ENCODE results near the gene SORCS2. TPM values are rescaled to one million over a fixed set of nuclear protein-coding genes. Genes with fewer than 3 reads are reported as not detected.

The SORCS2 gene
- total RNA-seq, 4 donors from 2014 or later = 1.1 to 2.5 (median 2.0) TPM

DNA sequence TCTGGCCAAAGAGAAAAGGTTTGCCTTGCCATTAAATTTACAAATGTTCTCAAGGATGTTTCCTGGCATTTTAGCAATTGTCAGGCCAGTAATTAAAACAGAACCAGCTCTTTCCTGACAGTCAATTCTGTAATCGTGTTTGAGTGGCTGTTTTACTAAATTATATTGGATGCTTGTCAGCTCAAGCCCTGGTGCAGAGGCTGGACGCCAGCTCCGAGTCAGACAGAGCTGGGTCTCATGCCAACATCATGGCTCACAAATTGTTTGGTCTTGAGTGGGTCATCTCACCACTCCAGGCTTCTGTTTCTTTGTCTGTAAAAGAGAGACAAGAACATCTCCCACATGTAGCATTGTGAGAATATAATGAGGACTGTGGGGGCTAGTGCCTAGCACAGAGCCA, 432.7 kb downstream of the SORCS2 start:
- Histone ChIP-seq H3K27me3 (peaks cover 0 to 33% (median 0%) of the 10 kb centered on the region in 4 donors), H3K4me1 (peaks cover 0 to 1% (median under 1%) of the 10 kb centered on the region in 3 donors), H3K4me3 (no peak overlapping the region), H3K27ac (no peak overlapping the region), H3K36me3 (no peaks in the 10 kb centered on the region), H3K9me3 (peaks cover 0 to 7% (median 3%) of the 10 kb centered on the region in 3 donors)
- DNase-seq = no peak
- TF ChIP-seq, protein P1, sequence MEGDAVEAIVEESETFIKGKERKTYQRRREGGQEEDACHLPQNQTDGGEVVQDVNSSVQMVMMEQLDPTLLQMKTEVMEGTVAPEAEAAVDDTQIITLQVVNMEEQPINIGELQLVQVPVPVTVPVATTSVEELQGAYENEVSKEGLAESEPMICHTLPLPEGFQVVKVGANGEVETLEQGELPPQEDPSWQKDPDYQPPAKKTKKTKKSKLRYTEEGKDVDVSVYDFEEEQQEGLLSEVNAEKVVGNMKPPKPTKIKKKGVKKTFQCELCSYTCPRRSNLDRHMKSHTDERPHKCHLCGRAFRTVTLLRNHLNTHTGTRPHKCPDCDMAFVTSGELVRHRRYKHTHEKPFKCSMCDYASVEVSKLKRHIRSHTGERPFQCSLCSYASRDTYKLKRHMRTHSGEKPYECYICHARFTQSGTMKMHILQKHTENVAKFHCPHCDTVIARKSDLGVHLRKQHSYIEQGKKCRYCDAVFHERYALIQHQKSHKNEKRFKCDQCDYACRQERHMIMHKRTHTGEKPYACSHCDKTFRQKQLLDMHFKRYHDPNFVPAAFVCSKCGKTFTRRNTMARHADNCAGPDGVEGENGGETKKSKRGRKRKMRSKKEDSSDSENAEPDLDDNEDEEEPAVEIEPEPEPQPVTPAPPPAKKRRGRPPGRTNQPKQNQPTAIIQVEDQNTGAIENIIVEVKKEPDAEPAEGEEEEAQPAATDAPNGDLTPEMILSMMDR (IDR thresholded peaks at IDR 0.05) = no peak
- TF ChIP-seq POLR2A (IDR thresholded peaks at IDR 0.05) = no peak
- intact Hi-C loops (cut with DNase I) = no loop called here
- 8 to 27% methylated on average over 3 of the region's 3 CpGs for WGBS, 2 donors

DNA sequence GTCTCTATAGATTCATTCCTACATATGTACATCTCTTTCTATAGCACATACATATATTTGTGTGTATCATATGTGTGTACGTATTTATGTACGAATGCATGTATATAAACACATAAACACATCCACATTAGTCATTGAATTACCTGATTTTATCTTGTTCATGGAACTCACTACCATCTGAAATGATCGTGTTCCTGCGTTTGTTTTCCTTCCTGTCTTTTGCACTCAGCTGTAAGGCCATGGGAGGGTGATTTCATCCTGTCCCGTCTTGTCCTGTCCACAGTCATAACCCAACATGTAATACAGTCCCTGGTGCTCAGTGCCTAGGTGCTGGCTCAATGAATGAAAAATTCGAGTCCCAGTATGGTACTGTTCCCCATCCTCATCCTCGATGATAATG, 434.2 kb downstream of the SORCS2 start:
- H3K27me3 ChIP-seq = peaks cover 0 to 29% (median 0%) of the 10 kb centered on the region in 4 donors
- H3K4me1 ChIP-seq = peaks cover 5 to 15% (median 13%) of the 10 kb centered on the region in 3 donors
- peaks cover 0 to 7% (median 3%) of the 10 kb centered on the region in 3 donors for H3K9me3 ChIP-seq
- TF ChIP-seq, protein P1 (IDR thresholded peaks at IDR 0.05) = no peak
- TF ChIP-seq POLR2A (IDR thresholded peaks at IDR 0.05) = no peak
- H3K36me3 ChIP-seq = no peaks in the 10 kb centered on the region
- H3K27ac ChIP-seq = no peak overlapping the region
- H3K4me3 ChIP-seq = no peak overlapping the region
- intact Hi-C loops (cut with DNase I) = no loop called here
- DNase-seq = no peak
- 64 to 68% methylated on average over 7 of the region's 7 CpGs for WGBS, 2 donors

DNA sequence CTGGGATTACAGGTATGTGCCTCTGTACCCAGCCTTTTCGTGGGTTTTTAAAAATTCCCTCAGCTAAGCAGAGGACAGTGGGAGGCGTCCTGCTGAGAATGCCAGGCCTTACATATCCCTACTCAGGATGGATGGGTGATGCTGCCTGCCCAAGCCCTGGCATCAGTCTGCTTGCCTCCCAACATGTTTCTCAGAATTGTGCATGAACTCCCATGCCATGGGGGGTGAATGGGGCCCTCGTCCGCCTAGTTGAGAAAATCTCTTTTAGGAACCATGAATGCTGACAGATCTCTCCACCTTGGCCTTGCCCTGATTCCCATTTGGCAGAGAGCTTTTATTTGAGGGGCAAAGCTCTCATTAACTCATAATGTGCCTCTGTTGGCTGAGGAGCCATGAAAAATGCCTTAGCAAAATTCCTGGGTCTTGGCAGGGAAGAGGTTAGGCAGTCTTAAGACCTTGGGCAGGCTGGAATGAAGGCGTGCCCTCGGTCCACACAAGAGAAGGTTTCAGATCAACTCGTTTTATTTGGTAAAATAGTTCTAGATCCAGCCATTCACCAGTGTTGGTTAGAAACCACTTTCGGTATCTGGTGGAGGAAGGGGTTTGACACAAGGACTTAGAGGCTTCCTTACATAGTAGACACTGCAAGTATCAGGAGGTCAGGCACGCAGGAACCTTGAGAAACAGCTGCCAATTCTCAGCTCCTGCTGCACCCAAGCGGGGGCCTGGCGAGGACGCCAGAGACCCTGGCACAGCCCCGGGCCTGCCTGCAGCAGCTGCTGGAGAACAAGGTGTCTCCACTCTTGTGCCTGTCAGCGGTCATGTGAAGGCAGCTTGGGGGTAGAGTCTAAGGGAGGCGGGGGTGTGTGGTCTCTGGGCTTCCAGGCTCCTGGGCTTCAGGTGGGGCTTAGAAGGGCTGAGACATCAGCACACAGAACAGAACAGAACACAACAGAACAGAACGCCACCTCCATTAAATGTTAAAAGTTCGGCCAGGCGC, 435.2 kb downstream of the SORCS2 start:
- peaks cover 5 to 25% (median 14%) of the 10 kb centered on the region in 3 donors for H3K4me1 ChIP-seq
- 81 to 88% methylated on average over 8 to 11 of the region's 18 CpGs for WGBS, 2 donors
- no peak for TF ChIP-seq POLR2A (IDR thresholded peaks at IDR 0.05)
- TF ChIP-seq, protein P1 (IDR thresholded peaks at IDR 0.05) = no peak
- H3K36me3 ChIP-seq = no peaks in the 10 kb centered on the region
- H3K4me3 ChIP-seq = no peak overlapping the region
- intact Hi-C loops (cut with DNase I) = no loop called here
- no peak for DNase-seq
- no peak overlapping the region for H3K27ac ChIP-seq
- peaks cover 0 to 29% (median 0%) of the 10 kb centered on the region in 4 donors for H3K27me3 ChIP-seq
- H3K9me3 ChIP-seq = peaks cover 0 to 7% (median 3%) of the 10 kb centered on the region in 3 donors

DNA sequence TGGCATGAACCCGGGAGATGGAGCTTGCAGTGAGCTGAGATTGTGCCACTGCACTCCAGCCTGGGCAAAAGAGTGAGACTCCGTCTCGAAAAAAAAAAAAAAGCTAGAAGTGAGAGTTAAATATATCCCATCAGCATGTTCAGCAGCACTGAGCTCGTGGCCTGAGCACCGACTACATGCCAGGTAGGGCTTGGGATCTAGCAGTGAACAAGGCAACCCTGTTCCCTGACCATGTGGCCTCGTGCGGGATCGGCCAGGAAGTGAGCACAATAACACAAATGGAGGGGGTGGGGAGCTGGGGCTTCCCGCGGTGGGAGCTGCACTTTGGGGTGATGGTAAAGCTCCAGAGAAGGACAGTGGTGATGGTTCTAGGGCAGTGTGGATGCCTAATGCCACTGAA, 436.1 kb downstream of the SORCS2 start:
- 75% methylated on average over 7 to 9 of the region's 10 CpGs for WGBS, 2 donors
- H3K27me3 ChIP-seq = peaks cover 0 to 29% (median 0%) of the 10 kb centered on the region in 4 donors
- TF ChIP-seq POLR2A (IDR thresholded peaks at IDR 0.05) = no peak
- H3K4me1 ChIP-seq = peaks cover 5 to 26% (median 14%) of the 10 kb centered on the region in 3 donors
- H3K27ac ChIP-seq = no peak overlapping the region
- no peaks in the 10 kb centered on the region for H3K36me3 ChIP-seq
- H3K4me3 ChIP-seq = no peak overlapping the region
- intact Hi-C loops (cut with DNase I) = no loop called here
- DNase-seq = no peak
- peaks cover 0 to 7% (median 3%) of the 10 kb centered on the region in 3 donors for H3K9me3 ChIP-seq

DNA sequence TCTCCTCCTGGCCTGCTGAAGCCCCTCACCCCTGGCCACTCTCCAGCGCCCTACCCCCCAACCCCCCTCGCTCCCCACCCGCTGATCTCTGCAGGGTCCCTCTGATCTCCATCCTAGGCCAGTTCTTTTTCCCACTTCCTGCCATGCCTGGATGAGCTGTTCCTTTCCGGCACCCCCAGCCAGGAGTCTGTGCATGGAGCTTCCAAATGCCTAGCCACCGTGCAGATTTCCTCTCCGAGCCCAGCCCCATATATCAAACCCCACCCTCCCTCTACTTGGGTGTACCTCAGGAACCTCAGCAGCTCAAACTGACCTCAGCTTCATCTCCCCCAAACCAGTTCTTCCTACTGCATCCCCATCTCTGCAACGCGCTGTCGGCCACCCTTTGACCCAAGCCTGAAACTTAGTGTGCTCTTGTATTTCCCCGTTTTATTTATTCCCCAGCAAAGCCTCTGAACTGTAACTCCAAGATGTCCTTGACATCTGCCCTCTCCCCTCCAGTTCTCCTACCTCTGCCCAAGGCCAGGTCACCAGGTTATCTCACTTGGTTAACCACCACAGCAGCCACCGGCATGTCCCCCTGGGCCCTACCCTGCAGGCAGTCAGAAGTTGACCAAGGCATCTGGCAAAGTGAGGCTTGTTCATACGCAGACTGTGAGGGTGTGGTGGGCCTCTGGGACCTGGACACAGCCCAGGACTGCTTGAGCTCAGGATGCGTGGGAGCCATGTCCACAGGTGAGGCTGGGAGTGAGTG, 437.3 kb downstream of the SORCS2 start:
- peaks cover 5 to 28% (median 14%) of the 10 kb centered on the region in 3 donors for H3K4me1 ChIP-seq
- intact Hi-C loops (cut with DNase I) = no loop called here
- H3K27me3 ChIP-seq = peaks cover 0 to 34% (median 0%) of the 10 kb centered on the region in 4 donors
- peaks cover 0 to 7% (median 3%) of the 10 kb centered on the region in 3 donors for H3K9me3 ChIP-seq
- 68 to 90% methylated on average over 10 to 13 of the region's 13 CpGs for WGBS, 2 donors
- TF ChIP-seq, protein P1 (IDR thresholded peaks at IDR 0.05) = no peak
- no peak for TF ChIP-seq POLR2A (IDR thresholded peaks at IDR 0.05)
- no peaks in the 10 kb centered on the region for H3K36me3 ChIP-seq
- DNase-seq = no peak
- H3K27ac ChIP-seq = no peak overlapping the region
- no peak overlapping the region for H3K4me3 ChIP-seq

Measured in esophagus squamous epithelium (tissue), 5 donors.